Endothelial cell of umbilical vein (primary cell): ENCODE data around the gene SDC3.

Source experiments
- CTCF ChIP-seq, 2 donors: IDR thresholded peaks; 1 replicate in 1 of 2; 2 replicates in 1 of 2; pipeline ENCODE4 v1.5.1; 2011; ENCODE audit warnings: low read length in 2 of 2, mild to moderate bottlenecking in 2 of 2, moderate library complexity in 2 of 2, control low read depth in 1 of 2, inconsistent platforms in 1 of 2, low read depth in 1 of 2; ENCODE audit not compliant: insufficient read depth in 1 of 2; ENCODE audit errors: extremely low read depth in 1 of 2
- POLR2A ChIP-seq: IDR thresholded peaks from 2 replicates; pipeline ENCODE4 v1.6.1; 2012; ENCODE audit warnings: low read depth, mild to moderate bottlenecking, control low read depth, low read length

DNA sequence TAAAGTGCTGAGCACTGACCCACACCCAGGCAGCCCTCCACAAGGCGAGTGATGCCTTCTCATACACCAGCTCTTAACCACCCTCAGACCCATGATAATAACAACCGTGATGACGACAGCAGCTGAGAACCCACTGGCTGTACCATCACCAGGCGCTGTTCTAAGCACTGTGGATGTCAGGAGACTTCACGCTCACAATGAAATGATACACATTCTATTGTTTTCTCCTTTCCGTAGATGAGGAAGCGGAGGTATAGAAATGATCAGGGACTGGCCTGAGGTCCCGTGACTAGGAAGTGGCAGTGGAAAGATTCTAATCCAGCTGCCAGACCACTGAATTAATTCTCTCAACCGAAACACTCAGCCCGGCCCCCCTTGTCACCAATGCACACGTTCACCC, 32.6 kb downstream of the SDC3 start:
- TF ChIP-seq POLR2A, result no peak
- no peak for TF ChIP-seq CTCF (IDR thresholded peaks at IDR 0.05; ENCODE audit: extremely low read depth in 1 of 2, insufficient read depth in 1 of 2, low read depth in 1 of 2, low read length in 2 of 2)
